ENCODE measurements around the gene HBEGF.

HBEGF gene

GRCh38 chr5:140301136-140301535 lies 45.3 kb downstream of the HBEGF start:
- no peak for DNase-seq

- DNase-seq = no peak
Observed at GRCh38 chr5:140299056-140299455, 47.3 kb downstream of the HBEGF start.

GRCh38 chr5:140298183-140298601 lies 48.2 kb downstream of the HBEGF start:
- no peak for DNase-seq

GRCh38 chr5:140297283-140297682 lies 49.1 kb downstream of the HBEGF start:
- no peak for DNase-seq

GRCh38 chr5:140296289-140296688 lies 50.1 kb downstream of the HBEGF start:
- DNase-seq = no peak

- no peak for DNase-seq
Observed at GRCh38 chr5:140295414-140295813, 51.0 kb downstream of the HBEGF start.

GRCh38 chr5:140294753-140295152 lies 51.6 kb downstream of the HBEGF start:
- no peak for DNase-seq

GRCh38 chr5:140293849-140294100 lies 52.6 kb downstream of the HBEGF start:
- no peak for DNase-seq

- no peak for DNase-seq
Observed at GRCh38 chr5:140293091-140293848, 53.1 kb downstream of the HBEGF start.

GRCh38 chr5:140292212-140293036 lies 54.0 kb downstream of the HBEGF start:
- DNase-seq = no peak

GRCh38 chr5:140287801-140288521 lies 58.4 kb downstream of the HBEGF start:
- DNase-seq = no peak

- DNase-seq = no peak
Observed at GRCh38 chr5:140286424-140286823, 60.0 kb downstream of the HBEGF start.

GRCh38 chr5:140284013-140284412 lies 62.4 kb downstream of the HBEGF start:
- DNase-seq = no peak
